GM23338 (cell line): Measurements from ENCODE around the gene B4GALNT4.

Source experiments
- CREB1 ChIP-seq: fragments of 250-450 bp; sonication (Bioruptor Pico); IDR thresholded peaks from 2 replicates; pipeline ENCODE4 v1.5.0; 2020; ENCODE audit warnings: low read depth, mild to moderate bottlenecking, moderate library complexity
- CTCF ChIP-seq, 2 experiments: fragments of 200-600 bp in 1 of 2; sonication (generic) in 1 of 2; conservative IDR thresholded peaks; 2 replicates each; pipeline versions ENCODE4 v1.5.1 to v1.6.1; 2016 to 2017; ENCODE audit warnings: antibody characterized with exemption in 2 of 2, low read depth in 2 of 2, mild to moderate bottlenecking in 2 of 2, moderate library complexity in 1 of 2
- ETS1 ChIP-seq: IDR thresholded peaks from 2 replicates; pipeline ENCODE4 v1.6.1; 2016; ENCODE audit warnings: antibody characterized with exemption
- EZH2 ChIP-seq: fragments of 200-600 bp; sonication (generic); IDR thresholded peaks from one replicate; pipeline ENCODE4 v1.8.0; 2017; ENCODE audit warnings: antibody characterized with exemption, mild to moderate bottlenecking, low read depth; ENCODE audit not compliant: unreplicated experiment
- EZH2phosphoT487 ChIP-seq: fragments of 200-600 bp; sonication (generic); IDR thresholded peaks from one replicate; pipeline ENCODE4 v1.8.1; 2018; ENCODE audit warnings: antibody characterized with exemption; ENCODE audit not compliant: unreplicated experiment
- JUNB ChIP-seq: IDR thresholded peaks from one replicate; pipeline ENCODE4 v1.6.1; 2016; ENCODE audit warnings: antibody characterized with exemption; ENCODE audit not compliant: unreplicated experiment
- NANOG ChIP-seq: IDR thresholded peaks from 2 replicates; pipeline ENCODE4 v1.6.1; 2016; ENCODE audit warnings: antibody characterized with exemption, borderline replicate concordance
- POLR2AphosphoS5 ChIP-seq: IDR thresholded peaks from 2 replicates; pipeline ENCODE4 v1.6.1; 2016; ENCODE audit warnings: antibody characterized with exemption, low read depth
- REST ChIP-seq: IDR thresholded peaks from one replicate; pipeline ENCODE4 v1.6.1; 2018; ENCODE audit warnings: antibody characterized with exemption; ENCODE audit not compliant: unreplicated experiment
- ZNF331 ChIP-seq: fragments of 250-450 bp; sonication (Bioruptor Pico); IDR thresholded peaks from 2 replicates; pipeline ENCODE4 v1.5.0; 2020; ENCODE audit warnings: low read depth, mild to moderate bottlenecking, moderate library complexity
- ZNF462 ChIP-seq: fragments of 250-450 bp; sonication (Bioruptor Pico); IDR thresholded peaks from 2 replicates; pipeline ENCODE4 v1.5.0; 2020; ENCODE audit warnings: mild to moderate bottlenecking, moderate library complexity

GRCh38 chr11:332651-333480 is 36.4 kb upstream of the B4GALNT4 start:
- TF ChIP-seq CTCF (conservative IDR thresholded peaks at IDR 0.05; ENCODE audit: low read depth in 2 of 2) (no peak), POLR2AphosphoS5 (no peak), EZH2 (no peak), REST (no peak), NANOG (no peak), ETS1 (no peak), EZH2phosphoT487 (no peak), JUNB (no peak), CREB1 (no peak), ZNF462 (CRISPR knock-in tag) (no peak), ZNF331 (no peak)
